Raji (cell line): Measurements from ENCODE around the gene S1PR1.

Source experiments
- POLR2A ChIP-seq: IDR thresholded peaks from 2 replicates; pipeline ENCODE4 v1.6.1; 2011; ENCODE audit warnings: low read depth, low read length, control low read depth; ENCODE audit not compliant: insufficient read depth

The S1PR1 gene

GRCh38 chr1:101216623-101217022, 20.2 kb upstream of the S1PR1 start:
- no peak for TF ChIP-seq POLR2A

DNA sequence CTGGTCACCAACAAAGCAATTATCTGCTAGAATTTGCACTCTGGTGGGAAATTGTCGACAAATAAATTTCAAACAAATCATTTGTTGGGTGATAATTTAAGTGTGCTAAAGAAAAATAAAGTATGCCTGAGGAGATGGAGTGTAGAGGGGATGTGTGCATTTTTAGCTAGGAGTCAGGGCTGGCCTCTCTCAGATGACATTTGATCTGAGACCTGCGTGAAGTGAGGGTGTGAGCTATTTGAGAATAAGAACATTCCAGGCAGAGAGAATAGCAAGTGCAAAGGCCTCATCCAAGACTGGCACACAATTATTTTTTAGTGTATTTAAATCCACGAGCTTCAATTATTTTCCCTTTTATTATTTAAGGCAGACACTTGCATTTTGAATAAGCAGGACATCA, 19.7 kb upstream of the S1PR1 start:
- no peak for TF ChIP-seq POLR2A

- TF ChIP-seq POLR2A: no peak
Observed at GRCh38 chr1:101219924-101220870, 16.6 kb upstream of the S1PR1 start.

GRCh38 chr1:101220906-101221305, 15.9 kb upstream of the S1PR1 start:
- no peak for TF ChIP-seq POLR2A

- TF ChIP-seq POLR2A: no peak
Observed at GRCh38 chr1:101221945-101222429, 14.8 kb upstream of the S1PR1 start.

- no peak for TF ChIP-seq POLR2A
Observed at GRCh38 chr1:101227837-101228236, 9.0 kb upstream of the S1PR1 start.

- TF ChIP-seq POLR2A: no peak
Observed at GRCh38 chr1:101228424-101229134, 8.2 kb upstream of the S1PR1 start.

- TF ChIP-seq POLR2A: no peak
Observed at GRCh38 chr1:101233495-101233894, 3.3 kb upstream of the S1PR1 start.

DNA sequence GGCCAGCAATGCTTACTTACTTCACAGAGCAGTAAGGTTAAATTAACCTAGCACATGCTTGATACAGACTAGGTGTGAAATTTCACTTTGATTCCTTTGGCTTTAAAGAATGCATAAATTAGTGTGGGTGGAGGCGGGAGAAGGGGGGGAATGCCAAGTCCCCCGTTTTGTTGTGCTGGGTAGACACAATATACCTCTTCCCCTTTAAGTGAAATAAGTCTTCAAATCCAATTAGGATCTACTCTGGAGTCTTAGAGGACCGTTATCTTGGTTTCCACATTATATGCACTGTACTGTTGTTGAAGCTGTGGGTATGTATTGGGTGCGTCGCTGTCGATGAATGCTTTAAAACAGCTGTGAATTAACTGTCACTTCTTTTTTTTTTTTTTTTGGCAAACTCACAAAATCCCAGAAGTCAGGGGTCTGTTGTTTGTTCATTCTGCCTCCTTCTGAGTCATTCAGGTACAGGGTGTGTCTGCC, 1.6 kb upstream of the S1PR1 start:
- no peak for TF ChIP-seq POLR2A

GRCh38 chr1:101235696-101236515, 913 bp upstream of the S1PR1 start:
- TF ChIP-seq POLR2A: no peak

GRCh38 chr1:101237229-101237837, 514 bp downstream of the S1PR1 start:
- no peak for TF ChIP-seq POLR2A

- no peak for TF ChIP-seq POLR2A
Observed at GRCh38 chr1:101238031-101238628, 1.3 kb downstream of the S1PR1 start.

DNA sequence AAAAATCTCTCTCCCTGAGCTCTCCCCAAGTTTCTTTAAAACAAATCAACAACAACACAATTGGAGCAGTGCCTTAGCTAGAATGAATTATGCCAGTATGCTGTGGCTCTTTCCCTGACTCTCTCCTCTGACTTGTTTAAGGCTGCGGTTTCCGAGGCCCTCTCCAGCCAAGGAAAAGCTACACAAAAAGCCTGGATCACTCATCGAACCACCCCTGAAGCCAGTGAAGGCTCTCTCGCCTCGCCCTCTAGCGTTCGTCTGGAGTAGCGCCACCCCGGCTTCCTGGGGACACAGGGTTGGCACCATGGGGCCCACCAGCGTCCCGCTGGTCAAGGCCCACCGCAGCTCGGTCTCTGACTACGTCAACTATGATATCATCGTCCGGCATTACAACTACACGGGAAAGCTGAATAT, 1.9 kb downstream of the S1PR1 start:
- no peak for TF ChIP-seq POLR2A

- TF ChIP-seq POLR2A: no peak
Observed at GRCh38 chr1:101239095-101240040, 2.5 kb downstream of the S1PR1 start.

GRCh38 chr1:101240041-101240430, 3.2 kb downstream of the S1PR1 start:
- TF ChIP-seq POLR2A: no peak
